CD4-positive, alpha-beta T cell treated with Interleukin-10 for 1 hour (primary cell): Measurements from ENCODE around the gene UST.
"Not testable (repeated sequence)": the region's sequence is repeated elsewhere in the genome, so short reads cannot be mapped to it uniquely, and the experiment has no call there.

Experiments
- DNase-seq: peaks from one replicate; pipeline ENCODE4 v3.0.0-alpha.2; 2020

UST gene

GRCh38 chr6:148907573-148907972 is 160.7 kb downstream of the UST start:
- DNase-seq, result no peak

- no peak for DNase-seq
These were observed 165.4 kb downstream of the UST start for GRCh38 chr6:148912252-148912651.

- DNase-seq, result no peak
These were observed 169.0 kb downstream of the UST start for GRCh38 chr6:148915810-148916209.

- not testable (repeated sequence) for DNase-seq
These were observed 169.7 kb downstream of the UST start for GRCh38 chr6:148916485-148916884.

- no peak for DNase-seq
These were observed 177.6 kb downstream of the UST start for GRCh38 chr6:148924226-148925012.

- no peak for DNase-seq
These were observed 178.9 kb downstream of the UST start for GRCh38 chr6:148925701-148926100.

GRCh38 chr6:148926478-148926877 is 179.6 kb downstream of the UST start:
- DNase-seq, result no peak

- DNase-seq, result no peak
These were observed 180.8 kb downstream of the UST start for GRCh38 chr6:148927586-148927985.

GRCh38 chr6:148928811-148929210 is 182.0 kb downstream of the UST start:
- no peak for DNase-seq

GRCh38 chr6:148932208-148932607 is 185.4 kb downstream of the UST start:
- DNase-seq, result no peak

- no peak for DNase-seq
These were observed 185.9 kb downstream of the UST start for GRCh38 chr6:148932731-148933130.

GRCh38 chr6:148934539-148934938 is 187.7 kb downstream of the UST start:
- DNase-seq, result no peak

GRCh38 chr6:148934961-148935360 is 188.1 kb downstream of the UST start:
- DNase-seq, result no peak

- no peak for DNase-seq
These were observed 189.0 kb downstream of the UST start for GRCh38 chr6:148935705-148936435.

- DNase-seq, result no peak
These were observed 196.6 kb downstream of the UST start for GRCh38 chr6:148943451-148943850.

GRCh38 chr6:148944608-148945007 is 197.8 kb downstream of the UST start:
- DNase-seq, result no peak

GRCh38 chr6:148945301-148946021 is 198.6 kb downstream of the UST start:
- no peak for DNase-seq

GRCh38 chr6:148947621-148948444 is 201.0 kb downstream of the UST start:
- DNase-seq, result peak; percentile 80

- no peak for DNase-seq
These were observed 204.8 kb downstream of the UST start for GRCh38 chr6:148951662-148952061.

- DNase-seq, result no peak
These were observed 205.6 kb downstream of the UST start for GRCh38 chr6:148952147-148953035.

- no peak for DNase-seq
These were observed 207.6 kb downstream of the UST start for GRCh38 chr6:148954461-148954860.

- no peak for DNase-seq
These were observed 208.1 kb downstream of the UST start for GRCh38 chr6:148954934-148955333.
